Suppressor macrophage treated with lipopolysaccharide for 4 hours (primary cell): ENCODE measurements around the gene SPATA31D4.

Source experiments
- DNase-seq: peaks from one replicate; pipeline ENCODE4 v3.0.0-alpha.2; 2020

The SPATA31D4 gene

GRCh38 chr9:81968026-81968425 lies 39.8 kb downstream of the SPATA31D4 start:
- DNase-seq: no peak

- DNase-seq: no peak
Measured at GRCh38 chr9:81969971-81970370, 41.7 kb downstream of the SPATA31D4 start.

GRCh38 chr9:81971727-81972126 lies 43.5 kb downstream of the SPATA31D4 start:
- DNase-seq: no peak

GRCh38 chr9:81974764-81975163 lies 46.5 kb downstream of the SPATA31D4 start:
- no peak for DNase-seq

- DNase-seq: no peak
Measured at GRCh38 chr9:81976351-81976750, 48.1 kb downstream of the SPATA31D4 start.

- DNase-seq: no peak
Measured at GRCh38 chr9:81979196-81979595, 51.0 kb downstream of the SPATA31D4 start.

- no peak for DNase-seq
Measured at GRCh38 chr9:81980568-81980967, 52.3 kb downstream of the SPATA31D4 start.

- DNase-seq: no peak
Measured at GRCh38 chr9:81981883-81982282, 53.7 kb downstream of the SPATA31D4 start.
